ENCODE measurements around the gene LSG1.
A peak's percentile ranks its signal among the peaks of the same experiment; 100 is the strongest.

The LSG1 gene

GRCh38 chr3:194604126-194604525, 67.9 kb downstream of the LSG1 start:
- no peak for TF ChIP-seq CTCF (IDR thresholded peaks at IDR 0.05; ENCODE audit: control insufficient read depth, extremely low read depth, insufficient read depth)
- no peak overlapping the region for H3K4me3 ChIP-seq (ENCODE audit: low read depth, low read length)
- no peak for DNase-seq (ENCODE audit: low read depth)

- no peak overlapping the region for H3K4me3 ChIP-seq (ENCODE audit: low read depth, low read length)
- no peak for DNase-seq (ENCODE audit: low read depth)
- no peak for TF ChIP-seq CTCF (IDR thresholded peaks at IDR 0.05; ENCODE audit: control insufficient read depth, extremely low read depth, insufficient read depth)
Observed at GRCh38 chr3:194602669-194603171, 69.3 kb downstream of the LSG1 start.

- DNase-seq (ENCODE audit: low read depth), result no peak
- no peak for TF ChIP-seq CTCF (IDR thresholded peaks at IDR 0.05; ENCODE audit: control insufficient read depth, extremely low read depth, insufficient read depth)
- no peak overlapping the region for H3K4me3 ChIP-seq (ENCODE audit: low read depth, low read length)
Observed at GRCh38 chr3:194598771-194599557, 73.0 kb downstream of the LSG1 start.

- no peak overlapping the region for H3K4me3 ChIP-seq (ENCODE audit: low read depth, low read length)
- no peak for TF ChIP-seq CTCF (IDR thresholded peaks at IDR 0.05; ENCODE audit: control insufficient read depth, extremely low read depth, insufficient read depth)
- DNase-seq (ENCODE audit: low read depth), result no peak
Observed at GRCh38 chr3:194596906-194597305, 75.1 kb downstream of the LSG1 start.

- TF ChIP-seq CTCF (IDR thresholded peaks at IDR 0.05; ENCODE audit: control insufficient read depth, extremely low read depth, insufficient read depth), result peak; percentile 27
- DNase-seq (ENCODE audit: low read depth), result peak; percentile 96
- H3K4me3 ChIP-seq (ENCODE audit: low read depth, low read length), result no peak overlapping the region
Observed at GRCh38 chr3:194592798-194593752, 78.9 kb downstream of the LSG1 start.
